NK-92 (cell line): ENCODE results near the gene FAM216B.

ENCODE experiments used
- DNase-seq: peaks from one replicate; lab custom pipeline; 2025; ENCODE audit not compliant: unreplicated experiment; lab: John Stamatoyannopoulos, UW

The FAM216B gene

DNA sequence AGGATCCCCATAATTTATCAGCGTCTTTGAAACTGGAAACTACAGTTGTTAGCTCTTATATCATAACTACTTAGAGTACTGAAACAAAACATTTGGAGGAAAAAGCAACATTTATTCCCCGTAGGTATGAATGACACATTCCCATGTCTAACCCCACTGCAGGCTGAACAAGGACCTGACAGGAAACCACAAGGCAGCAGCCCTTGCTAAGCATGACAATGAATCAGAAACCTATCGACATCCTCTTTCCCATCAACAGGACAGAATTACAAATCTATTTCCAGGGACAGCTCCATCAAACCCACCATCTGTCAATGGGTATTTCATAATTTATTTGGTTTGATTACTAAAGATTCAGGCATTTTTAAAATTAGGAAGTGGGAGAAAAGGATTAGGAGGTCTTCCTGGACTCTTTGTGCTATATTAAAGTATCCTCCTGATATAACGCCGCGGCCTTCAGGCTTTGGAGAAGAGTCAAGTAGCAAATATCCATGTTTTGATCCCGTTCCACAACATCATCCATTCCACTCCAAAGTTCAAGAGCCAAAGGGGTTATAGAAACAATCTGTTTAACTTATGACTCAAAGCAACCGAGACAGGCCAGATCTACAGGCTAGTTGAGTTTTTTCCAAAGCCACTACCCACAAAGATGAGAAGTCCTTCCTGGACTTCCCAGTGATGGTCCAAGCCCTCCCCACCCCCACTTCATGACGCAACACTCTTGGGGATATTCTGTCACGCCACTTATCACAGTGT lies 51.1 kb downstream of the FAM216B start:
- no peak for DNase-seq

DNA sequence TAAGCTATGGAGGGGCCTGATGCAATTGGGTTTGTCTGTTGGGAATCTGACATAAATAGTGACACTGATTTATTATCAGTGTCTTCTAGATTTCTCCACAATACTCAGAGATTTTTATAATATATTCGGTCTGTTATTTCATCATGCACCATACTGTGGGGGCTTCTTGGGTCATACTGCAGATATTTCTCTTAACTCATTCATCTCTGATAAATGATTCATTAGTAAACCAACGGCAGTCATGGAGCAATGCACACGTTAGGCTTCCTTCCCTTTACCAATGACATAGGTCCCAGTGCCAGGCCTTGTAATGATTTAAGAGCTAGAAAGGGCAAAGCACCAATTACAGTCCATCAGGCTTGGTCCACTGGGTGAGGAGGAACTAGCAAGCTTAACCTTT lies 53.6 kb downstream of the FAM216B start:
- DNase-seq, result no peak

DNA sequence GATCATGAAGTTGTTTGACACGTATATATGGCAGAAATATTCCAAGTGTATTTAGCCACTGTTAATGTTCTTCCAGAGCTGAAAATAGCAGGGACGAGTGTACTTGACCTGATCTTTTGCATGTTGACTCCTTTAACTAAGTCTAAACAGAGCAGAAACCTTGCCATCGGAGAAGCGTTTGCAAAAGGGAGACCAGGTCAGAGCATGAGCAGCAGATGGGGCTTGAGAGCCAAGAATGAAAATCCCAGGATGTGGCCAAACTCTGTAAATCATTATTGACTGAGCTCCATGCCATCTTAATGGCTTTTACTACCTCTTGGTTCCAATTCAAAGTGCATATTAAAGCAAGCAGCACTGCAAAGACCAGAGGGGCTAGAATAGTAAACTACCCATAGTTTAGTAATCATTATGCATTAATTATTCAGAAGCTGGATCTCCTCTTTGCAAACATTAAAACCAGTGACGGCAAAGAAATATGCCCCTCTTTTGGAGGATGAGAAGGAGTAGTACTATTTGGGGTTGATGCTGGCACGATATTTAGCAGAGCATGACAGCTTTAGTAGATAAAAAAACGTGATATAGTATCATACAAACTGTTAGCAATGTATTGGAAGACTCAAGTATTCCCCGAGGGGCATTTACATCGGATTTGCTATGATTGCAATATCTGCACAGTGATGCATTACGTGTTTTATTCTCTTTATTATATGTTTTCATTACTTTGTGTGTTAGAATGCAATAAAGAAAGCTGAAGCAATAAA lies 55.7 kb downstream of the FAM216B start:
- DNase-seq, result no peak
